NCI-H446 (cell line): Measurements from ENCODE around the gene FBXL13.

Experiments used
- DNase-seq, 2 experiments: peaks; one replicate each; lab custom pipeline; 2025; lab: John Stamatoyannopoulos, UW

Gene FBXL13

DNA sequence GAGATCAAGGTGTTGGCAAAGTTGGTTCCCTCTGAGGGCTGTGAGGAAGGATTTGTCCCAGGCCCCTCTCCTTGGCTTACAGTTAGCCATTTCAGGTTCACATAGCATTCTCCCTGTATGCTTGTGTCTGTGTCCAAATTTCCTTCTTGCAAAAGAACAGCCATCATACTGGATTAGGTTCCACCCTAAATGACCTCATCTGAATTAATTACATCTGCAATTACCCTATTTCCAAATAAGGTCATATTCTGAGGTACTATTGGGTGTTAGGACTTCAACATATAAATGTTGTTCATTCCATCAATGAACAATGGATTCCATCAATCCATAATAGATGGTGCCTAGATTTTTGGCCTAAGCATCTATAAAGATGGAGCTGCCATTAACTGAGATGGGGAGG is 178.0 kb downstream of the FBXL13 start:
- no peak for DNase-seq

DNA sequence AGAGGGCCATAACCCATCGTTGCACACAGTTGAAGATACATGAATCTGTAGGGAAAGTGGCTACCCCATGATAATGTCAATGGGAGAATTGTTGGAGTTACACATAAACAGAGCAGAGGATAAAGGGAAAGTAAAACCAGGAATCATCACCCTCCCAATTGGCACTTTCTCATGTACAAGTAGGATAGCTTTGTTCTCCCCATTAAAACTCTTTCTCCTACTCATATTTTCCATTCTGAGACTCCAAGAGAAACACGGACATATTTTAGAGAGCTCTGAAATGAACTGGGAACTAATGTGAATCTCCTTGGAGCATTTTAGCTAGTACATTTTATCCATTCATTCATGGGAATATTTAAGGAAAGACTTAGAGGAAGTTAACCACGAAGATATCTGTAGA is 179.0 kb downstream of the FBXL13 start:
- DNase-seq, result no peak

DNA sequence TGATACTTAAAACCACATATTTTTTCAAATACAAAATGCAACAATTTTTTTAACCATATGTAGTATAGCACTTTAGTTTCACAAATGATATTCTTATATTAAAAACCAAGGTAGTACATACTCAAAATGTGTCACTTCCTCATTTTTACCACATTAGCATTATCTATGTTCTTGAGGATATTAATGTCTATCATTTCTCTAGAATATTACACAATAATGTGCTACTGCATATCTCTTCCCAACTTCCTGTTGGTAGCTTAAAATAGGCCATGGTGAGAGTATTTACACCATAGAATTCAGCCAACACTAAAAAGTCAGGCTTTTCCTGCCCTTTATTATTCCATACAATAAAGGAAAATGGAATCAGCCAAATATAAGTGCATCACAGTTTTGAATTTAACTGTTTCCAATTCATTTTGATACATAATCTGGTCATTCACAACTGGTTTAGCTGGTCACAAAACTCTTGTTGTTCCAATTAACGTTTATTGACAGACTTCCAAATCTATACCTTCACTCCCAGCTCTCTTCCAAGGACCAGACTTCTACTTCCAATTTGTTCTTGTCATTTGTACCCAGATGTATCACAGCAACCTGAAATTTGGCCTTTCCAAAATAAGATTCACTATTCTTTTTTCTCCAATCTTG is 181.8 kb downstream of the FBXL13 start:
- no peak for DNase-seq

DNA sequence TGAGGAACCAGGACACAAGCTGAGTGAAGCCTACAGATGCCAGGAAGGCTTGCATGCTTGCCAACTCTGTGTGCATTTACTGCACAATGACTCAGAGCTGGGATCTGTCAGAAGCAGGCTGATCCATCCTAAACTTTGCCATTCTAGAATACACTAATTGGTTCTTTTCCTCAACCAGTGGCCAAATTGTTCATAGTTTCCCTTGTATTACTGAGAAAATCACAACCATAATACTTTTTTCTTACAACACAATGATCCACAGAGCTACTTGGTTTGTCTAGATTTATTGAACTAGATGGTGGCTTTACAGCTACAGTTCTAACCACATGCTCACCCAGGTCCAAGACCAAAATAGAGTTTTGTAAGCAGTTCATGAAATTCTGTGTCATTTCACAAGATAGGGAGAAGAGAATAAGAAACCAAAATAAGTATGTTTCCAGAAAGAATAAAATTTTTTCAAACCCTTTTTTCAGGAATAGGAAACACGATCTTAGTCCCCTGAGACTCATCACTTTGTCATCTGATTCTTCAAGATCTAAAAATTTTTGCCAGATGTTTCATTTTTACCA is 182.8 kb downstream of the FBXL13 start:
- DNase-seq, result peak; percentile 61 to 83

DNA sequence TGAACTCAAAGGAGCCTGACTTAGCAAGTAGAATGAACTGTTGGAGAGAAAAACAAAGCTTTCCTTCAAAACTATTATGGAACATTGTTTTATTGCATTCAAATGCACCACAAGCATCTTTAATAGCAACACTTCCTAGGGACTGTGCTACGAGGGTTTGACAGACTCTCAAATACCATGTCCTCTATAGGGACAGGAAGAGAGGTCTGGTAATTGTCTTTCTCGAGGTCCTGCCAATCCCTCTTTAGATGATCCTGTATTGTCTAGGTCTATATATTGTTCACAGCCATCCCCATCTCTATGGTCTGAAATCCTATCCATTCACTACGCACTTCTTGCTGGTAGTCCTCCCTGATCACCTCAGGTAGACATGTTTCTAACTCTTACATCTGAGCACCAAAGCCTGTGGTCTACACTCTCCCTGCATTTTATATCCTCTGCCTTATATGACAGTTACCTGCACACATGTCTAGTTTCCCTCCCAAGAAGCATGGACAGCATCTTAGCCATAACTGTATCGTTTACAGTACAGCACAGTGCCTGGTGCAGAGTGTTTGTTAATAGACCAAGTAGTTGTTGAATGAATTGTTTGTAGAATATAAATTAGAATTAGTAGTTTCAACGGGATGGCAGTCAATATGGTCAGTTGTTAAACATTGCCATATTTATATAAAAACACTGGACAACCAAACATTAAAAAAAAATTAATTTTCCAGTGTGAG is 183.5 kb downstream of the FBXL13 start:
- DNase-seq, result no peak

DNA sequence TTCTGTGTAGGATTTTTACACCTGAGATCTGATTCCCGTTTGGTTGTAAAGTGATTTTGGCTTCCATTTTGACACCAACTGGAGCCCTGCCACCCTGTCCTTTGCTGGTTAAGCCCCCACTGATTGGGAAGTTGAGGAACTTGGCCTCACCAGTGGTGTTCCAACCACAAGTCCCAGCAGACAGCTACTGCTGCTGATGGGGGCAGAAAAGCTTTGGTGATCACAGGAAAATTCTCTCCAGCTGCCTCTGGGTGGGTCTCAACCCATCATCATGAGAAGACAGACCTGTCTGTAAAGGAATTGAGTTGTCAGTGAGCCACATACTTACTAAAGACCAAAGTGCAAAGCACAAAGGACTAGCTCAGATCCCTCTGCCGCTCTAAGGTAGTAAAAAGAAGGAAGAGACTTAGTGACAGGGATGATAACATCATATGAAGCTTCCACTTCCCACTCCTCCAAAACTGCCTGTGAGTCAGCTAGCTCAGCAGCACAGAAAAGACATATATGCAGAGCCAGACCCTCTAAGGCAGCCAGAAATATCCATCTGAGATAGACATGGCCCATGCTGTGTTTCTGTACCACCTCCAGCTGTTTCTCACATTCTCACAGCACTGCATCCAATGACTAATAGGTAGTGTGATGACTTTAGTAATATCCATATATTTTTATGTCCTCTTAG is 184.2 kb downstream of the FBXL13 start:
- DNase-seq, result no peak

DNA sequence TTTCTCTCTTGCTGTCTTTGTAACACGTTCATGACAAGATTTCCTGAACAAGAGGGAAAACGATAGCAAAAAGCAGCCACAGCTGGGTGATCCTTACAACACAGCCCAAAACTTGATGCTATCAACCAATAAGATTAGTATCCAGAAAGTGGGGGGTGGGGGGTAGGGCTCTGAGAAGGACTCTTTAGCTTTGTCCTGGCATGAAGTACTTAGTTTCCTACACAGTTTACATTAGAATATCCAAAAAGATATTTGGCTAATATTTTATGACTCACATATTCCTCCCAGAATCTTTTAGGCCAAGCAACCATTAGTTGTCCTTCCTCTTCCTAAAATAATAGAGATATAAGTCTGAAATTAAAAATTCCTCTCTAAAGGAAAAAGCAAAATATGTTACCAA is 184.7 kb downstream of the FBXL13 start:
- DNase-seq, result no peak

DNA sequence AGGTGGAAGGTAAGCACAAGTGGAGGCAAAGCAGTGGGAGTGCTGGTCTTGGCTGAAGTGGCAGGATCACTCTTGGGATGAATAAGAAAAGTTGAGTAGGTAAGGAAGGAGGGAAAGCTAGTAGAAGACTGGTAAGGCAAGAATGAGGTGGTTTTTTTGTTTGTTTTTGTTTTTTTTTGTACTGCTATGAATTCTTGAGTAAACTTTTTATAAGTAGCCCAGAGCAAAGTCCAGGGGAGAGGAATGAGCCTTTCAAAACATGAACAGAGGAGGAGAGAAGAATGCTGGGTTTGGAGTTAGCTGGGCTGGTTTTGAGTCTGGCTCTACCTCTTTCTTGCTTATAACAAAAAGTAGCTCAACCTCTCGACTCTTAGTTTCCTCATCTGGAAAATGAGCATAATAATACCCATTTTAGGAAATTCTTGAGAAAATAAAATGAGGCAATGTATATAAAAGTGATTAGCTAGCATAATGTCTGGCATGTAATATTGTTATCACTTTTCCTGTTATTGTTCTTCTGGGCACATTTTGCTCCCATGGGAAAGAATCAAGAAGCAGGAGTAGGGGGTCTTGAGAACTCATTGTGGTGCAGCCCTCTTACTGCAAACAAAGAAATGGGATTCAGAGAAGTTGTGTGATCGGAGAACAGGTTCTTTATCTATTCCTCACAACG is 185.9 kb downstream of the FBXL13 start:
- DNase-seq, result no peak

DNA sequence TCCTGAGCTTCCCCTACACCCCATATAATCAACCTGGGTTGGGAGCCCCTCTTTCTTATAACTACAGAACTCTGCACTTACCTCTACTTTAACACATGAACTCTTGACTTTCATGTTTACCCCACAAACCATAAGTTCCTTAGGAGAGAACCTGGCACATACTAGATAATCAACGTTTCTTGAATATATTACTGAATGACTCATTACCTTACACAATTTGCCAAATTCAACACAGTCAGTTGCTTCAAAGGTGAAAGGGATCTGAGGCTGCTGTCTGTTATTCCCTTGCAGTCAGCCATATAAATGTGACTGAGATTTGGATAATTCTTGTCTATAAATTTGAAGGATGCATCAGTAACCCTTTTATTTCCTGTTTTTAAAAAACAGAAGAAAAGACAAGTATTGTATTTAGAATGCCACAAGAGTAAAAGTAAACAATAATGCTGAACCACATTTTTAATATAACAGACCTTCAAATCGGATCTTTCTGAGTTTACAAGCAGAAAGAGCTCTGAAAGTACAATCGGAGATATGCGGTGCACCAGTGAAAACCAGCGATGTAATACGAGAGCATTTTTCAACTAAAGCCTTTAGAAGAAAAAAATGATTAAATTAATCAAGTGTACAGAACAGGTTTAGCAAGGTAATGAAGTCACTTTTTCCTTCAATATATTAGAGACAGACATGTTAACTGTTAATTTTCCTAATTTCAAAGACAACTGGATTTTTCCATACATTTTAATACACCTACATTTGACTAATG is 191.3 kb downstream of the FBXL13 start:
- DNase-seq, result peak in 1 of 2 experiments; percentile 18

DNA sequence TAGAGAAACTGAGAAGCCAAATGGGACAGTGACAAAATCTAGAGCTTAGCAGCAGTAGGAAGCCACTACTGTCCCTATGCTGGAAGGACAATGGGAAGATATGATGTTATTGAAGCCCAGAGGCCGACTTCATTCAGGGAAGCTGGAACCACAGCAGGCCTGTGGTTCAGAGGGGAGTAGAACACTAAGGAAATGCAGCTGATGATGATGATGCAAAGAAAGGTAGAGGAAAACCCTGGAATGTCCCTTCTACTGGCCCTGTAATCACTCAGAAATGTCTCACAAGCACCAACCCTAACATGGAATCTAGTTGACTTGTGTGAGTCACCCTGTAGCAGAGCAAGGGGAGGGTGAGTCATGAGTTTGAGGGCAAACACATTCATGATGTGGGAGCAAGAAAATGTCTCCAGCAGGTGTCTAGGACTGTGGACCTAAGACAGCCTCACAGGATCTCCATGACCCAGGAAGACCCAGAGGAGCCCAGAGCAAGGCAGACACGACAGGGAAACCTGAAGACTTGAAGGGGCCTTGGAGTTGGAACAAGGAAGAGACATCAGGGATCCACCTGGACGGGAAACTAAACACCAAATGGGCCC is 198.8 kb downstream of the FBXL13 start:
- DNase-seq, result no peak

DNA sequence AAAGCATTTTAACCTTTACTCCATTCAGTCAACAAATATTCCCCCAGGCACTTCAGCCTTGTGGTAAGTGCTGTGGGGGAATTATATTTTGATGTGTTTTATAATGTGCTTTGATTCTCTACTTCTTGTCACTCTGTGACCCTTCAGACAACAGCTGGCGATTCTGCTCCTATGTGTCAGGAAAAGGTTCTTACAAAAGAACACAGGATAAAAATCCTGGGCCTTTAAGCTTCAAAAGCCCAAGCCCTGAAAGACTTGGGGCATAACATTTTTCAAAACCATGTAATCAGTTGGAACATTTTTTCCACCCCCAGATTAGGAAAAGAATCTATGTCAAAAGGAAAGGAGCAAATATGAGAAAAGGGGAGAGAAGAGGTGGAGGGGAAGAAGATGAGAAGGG is 199.6 kb downstream of the FBXL13 start:
- no peak for DNase-seq

DNA sequence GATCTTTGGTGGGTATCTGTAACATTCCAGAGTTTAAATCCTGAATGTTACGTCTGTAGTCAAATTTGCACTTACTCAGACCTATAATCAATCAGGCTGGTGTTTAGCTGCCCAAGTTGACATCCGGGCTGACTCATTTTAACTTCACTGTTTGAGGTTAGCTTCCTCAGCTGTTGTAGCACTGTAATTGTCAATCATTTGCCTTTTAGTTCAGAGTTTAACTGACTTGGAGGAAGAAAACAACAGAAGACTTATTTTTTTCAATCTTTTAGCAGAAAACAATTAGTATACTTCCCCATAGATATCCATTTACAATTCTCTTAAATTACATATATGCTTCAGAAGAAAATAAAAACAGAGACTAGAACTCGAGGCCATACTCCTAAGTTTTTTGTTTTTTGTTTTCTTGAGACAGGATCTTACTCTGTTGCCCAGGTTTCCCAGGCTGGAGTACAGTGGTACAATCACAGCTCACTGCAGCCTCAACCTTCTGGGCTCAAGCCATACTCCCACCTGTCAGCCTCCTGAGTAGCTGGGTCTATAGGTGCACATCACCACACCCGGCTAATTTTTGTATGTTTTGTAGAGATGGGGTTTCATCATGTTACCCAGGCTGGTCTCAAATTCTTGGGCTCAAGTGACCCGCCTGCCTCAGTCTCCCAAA is 200.3 kb downstream of the FBXL13 start:
- no peak for DNase-seq

DNA sequence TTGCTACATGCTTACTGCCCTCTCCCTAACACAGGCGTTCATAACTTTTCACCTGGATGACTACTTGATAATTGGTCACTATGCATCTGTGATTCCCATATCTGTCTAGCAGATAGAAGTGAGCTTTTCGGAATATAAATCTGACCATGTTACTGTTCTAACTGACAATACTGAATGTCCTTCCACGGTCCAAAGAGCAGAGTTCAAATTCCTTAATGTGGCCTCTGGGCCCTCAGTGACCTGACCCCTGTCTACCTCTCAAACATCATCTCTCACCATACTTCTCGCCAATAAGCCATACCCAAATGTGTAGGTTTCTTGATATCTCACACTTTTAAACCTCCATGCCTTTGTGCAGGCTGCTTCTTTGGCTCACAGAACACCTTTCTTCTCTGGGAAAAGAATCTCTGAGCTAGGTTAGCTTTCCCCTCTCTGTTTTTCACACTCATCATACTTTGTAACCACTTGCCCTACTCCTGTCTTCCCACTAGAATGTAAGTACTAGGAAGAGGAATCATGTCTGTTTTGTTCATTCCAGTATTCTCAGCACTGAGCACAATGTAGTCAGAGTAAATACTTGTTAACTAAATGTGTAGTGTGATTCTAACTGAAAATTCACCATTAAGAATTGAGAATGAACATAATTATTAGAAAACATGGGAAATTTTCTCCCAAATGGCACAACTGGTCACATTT is 201.0 kb downstream of the FBXL13 start:
- DNase-seq, result no peak

DNA sequence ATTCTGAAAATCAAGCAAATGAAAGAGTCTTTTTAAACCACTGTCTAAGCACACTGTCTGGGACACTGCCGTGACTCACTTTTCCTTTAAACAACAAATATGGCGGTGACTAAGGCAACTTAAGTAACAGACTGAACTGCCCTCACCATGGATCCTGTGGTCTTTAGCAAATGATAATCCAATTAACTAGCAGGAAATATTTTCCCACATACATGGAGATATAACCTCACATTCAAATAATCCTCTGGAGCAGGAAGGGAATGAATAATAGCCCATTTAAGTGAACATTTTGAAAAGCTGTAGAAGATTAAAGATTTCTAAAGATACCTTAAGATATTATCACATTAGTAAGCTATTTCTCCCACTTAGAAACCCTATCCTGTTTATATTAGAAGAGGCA is 202.1 kb downstream of the FBXL13 start:
- no peak for DNase-seq

DNA sequence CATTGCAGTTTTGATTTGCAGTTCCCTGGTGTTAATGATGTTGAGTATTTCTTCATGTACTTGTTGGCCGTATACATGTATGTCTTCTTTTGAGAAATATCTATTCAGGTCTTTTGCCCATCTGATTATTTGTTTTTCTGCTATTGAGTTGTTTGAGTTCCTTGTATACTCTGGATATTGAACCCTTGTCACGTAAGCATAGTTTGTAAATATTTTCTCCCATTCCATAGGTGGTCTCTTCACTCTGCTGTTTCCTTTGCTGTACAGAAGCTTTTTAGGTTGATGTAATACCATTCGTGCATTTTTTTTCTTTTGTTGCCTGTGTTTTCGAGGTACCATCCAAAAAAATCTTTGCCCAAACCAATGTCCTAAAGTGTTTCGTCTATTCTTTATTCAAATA is 205.4 kb downstream of the FBXL13 start:
- no peak for DNase-seq

DNA sequence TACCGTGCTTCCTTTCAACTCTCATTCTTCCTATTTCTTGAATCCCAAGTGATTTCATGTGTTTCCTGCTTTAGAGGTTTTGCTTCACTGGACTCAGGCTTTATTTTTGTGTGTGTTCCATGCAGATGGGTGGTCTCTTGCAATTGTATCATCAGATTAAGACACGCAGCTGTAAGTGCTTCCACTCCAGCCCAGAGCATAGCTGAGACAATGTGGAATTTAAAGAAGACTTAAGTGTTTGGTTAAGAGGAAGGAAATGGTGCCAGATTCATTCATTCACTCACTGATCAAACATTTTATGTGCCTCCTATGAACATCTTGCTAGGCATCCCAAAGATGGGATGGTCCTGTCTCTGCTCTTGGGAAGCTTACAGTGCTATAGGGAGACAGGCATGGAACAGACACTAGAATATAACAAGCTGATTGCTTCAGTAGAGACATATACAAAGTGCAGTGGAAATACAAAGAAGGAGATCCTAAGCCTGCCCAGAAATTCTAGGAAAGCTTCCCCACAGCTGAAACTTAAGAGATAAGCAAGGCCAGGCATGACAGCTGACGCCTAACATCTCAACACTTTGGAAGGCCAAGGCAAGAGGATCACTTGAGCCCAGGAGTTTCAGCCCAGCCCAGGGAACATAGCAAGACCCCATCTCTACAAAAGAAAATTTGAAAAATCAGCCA is 207.9 kb downstream of the FBXL13 start:
- no peak for DNase-seq

DNA sequence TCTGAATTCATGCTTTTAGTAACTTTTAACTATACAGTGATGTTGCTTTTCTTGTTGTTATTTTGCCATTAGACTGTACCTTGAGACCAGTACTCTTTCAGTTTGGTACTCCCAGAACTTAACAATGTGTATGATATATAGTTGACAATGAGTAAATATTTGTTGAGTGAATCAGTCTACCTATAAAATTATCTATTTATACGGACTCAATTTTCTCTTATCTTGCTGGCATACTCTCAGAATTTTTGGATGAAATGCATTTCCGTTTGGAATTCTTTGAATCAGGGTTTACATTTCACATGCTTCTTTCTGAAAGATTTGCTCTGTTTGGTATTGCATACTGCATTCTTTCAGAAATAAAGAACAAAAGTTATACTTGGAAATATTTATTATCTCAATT is 209.6 kb downstream of the FBXL13 start:
- no peak for DNase-seq

DNA sequence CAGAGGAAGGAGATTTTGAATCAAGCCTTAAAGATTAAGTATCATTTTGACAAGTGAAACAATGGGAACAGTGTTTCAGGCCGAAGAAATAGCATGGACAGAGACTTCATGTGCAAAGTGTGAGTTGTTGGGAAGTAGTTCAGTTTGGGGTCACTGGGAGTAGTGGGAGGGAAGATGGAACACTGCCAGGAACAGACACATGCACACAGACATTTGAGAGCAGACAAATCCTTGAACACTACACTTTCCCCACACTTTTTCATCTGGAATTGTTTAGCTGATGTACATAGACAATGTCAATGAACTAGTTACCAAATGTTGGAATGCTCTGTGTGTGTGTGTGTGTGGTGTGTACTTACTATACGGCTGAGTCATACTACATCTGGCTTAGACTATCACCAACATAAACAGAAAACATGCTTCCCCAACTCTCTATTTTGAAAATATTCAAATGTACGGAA is 214.2 kb downstream of the FBXL13 start:
- DNase-seq, result no peak

DNA sequence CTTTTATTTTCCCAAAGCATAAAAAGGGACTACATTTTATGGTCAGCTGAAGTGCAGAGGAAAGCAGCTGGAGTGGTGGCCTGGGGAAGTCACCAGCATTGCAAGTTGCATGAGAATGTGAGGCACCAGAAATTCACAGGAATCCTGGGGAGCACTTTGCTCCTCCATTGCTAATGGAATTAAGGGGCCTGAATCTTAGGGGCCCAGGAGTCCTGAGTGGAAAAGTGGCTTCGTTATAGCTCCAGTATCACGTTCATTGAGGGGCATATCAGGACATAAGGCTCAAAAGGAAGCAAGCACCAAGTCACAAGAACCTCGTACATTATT is 214.8 kb downstream of the FBXL13 start:
- DNase-seq, result no peak
